ENCODE data around the gene MFSD6L. TPM values are rescaled to one million over a fixed set of nuclear protein-coding genes. Genes with fewer than 3 reads are reported as not detected.

Gene MFSD6L
- total and polyA plus RNA-seq, 12 donors: 0.03 to 0.28 (median 0.15) TPM; not detected in 7

- 40 to 67% methylated on average over 7 of the region's 7 CpGs for WGBS, 2 donors
- peak in 1 of 8 donors; percentile 63 for ATAC-seq
- intact Hi-C loops (cut with DNase I): loop anchor here in 1 of 10 donors (10.0 kb wide), 1 partner anchor 60 kb away; no protein-coding TSS in a partner anchor
These were observed 4.5 kb downstream of the MFSD6L start for GRCh38 chr17:8794636-8795035.

GRCh38 chr17:8793649-8794048, 5.5 kb downstream of the MFSD6L start:
- DNase-seq (no peak), ATAC-seq (no peak)
- Histone ChIP-seq H3K36me3 (no peaks in the 10 kb centered on the region), H3K27ac (peak overlapping the region in 1 of 10 donors; percentile 79), H3K27me3 (peaks cover 0 to 4% (median 1%) of the 10 kb centered on the region in 7 donors), H3K4me1 (peaks cover 0 to 26% (median 0%) of the 10 kb centered on the region in 9 donors), H3K9me3 (peaks cover 0 to 14% (median 9%) of the 10 kb centered on the region in 11 donors), H3K4me3 (no peak overlapping the region)
- 63 to 72% methylated on average over 2 of the region's 2 CpGs for WGBS, 2 donors
- intact Hi-C loops (cut with DNase I): loop anchor here in 1 of 10 donors (10.0 kb wide), 1 partner anchor 59 kb away; no protein-coding TSS in a partner anchor
- no peak for TF ChIP-seq CTCF (IDR thresholded peaks at IDR 0.05)

More at GRCh38 chr17:8794636-8795035, 4.5 kb downstream of the MFSD6L start:
- H3K36me3 ChIP-seq: no peaks in the 10 kb centered on the region
- TF ChIP-seq CTCF (IDR thresholded peaks at IDR 0.05): no peak
- H3K27me3 ChIP-seq: peaks cover 0 to 13% (median 9%) of the 10 kb centered on the region in 7 donors
- peaks cover 0 to 14% (median 9%) of the 10 kb centered on the region in 11 donors for H3K9me3 ChIP-seq
- H3K4me1 ChIP-seq: peaks cover 0 to 25% (median 0%) of the 10 kb centered on the region in 9 donors
- DNase-seq: no peak
- H3K27ac ChIP-seq: peak overlapping the region in 1 of 10 donors; percentile 79
- H3K4me3 ChIP-seq: no peak overlapping the region

- H3K9me3 ChIP-seq: peaks cover 0 to 14% (median 9%) of the 10 kb centered on the region in 11 donors
- no peak for ATAC-seq
- 63 to 85% methylated on average over 6 of the region's 6 CpGs for WGBS, 2 donors
- no peak overlapping the region for H3K4me3 ChIP-seq
- no peaks in the 10 kb centered on the region for H3K27me3 ChIP-seq
- H3K36me3 ChIP-seq: no peaks in the 10 kb centered on the region
- no peak overlapping the region for H3K27ac ChIP-seq
- DNase-seq: no peak
- intact Hi-C loops (cut with DNase I): loop anchor here in 1 of 10 donors (10.0 kb wide), 1 partner anchor 58 kb away; no protein-coding TSS in a partner anchor
- peaks cover 0 to 26% (median 0%) of the 10 kb centered on the region in 9 donors for H3K4me1 ChIP-seq
- TF ChIP-seq CTCF (IDR thresholded peaks at IDR 0.05): no peak
These were observed 6.5 kb downstream of the MFSD6L start for GRCh38 chr17:8792646-8793045.

GRCh38 chr17:8791910-8792270, 7.3 kb downstream of the MFSD6L start:
- Histone ChIP-seq H3K4me1 (peaks cover 0 to 26% (median 0%) of the 10 kb centered on the region in 9 donors), H3K4me3 (no peak overlapping the region), H3K27me3 (no peaks in the 10 kb centered on the region), H3K9me3 (peaks cover 0 to 14% (median 9%) of the 10 kb centered on the region in 11 donors), H3K27ac (peak overlapping the region in 1 of 10 donors; percentile 28), H3K36me3 (no peaks in the 10 kb centered on the region)
- ATAC-seq (peak in 1 of 8 donors; percentile 29), DNase-seq (no peak)
- WGBS, 2 donors: 79 to 89% methylated on average over 2 of the region's 2 CpGs
- intact Hi-C loops (cut with DNase I): loop anchor here in 1 of 10 donors (10.0 kb wide), 1 partner anchor 57 kb away; no protein-coding TSS in a partner anchor
- no peak for TF ChIP-seq CTCF (IDR thresholded peaks at IDR 0.05)
